ENCODE measurements around the gene SNRNP70. TPM values are rescaled to one million over a fixed set of nuclear protein-coding genes. Genes with fewer than 3 reads are reported as not detected.
"Not testable (repeated sequence)": the region's sequence is repeated elsewhere in the genome, so short reads cannot be mapped to it uniquely, and the experiment has no call there.

Gene SNRNP70
- total RNA-seq, 2 experiments from 2014 or later: 205 to 230 TPM

DNA sequence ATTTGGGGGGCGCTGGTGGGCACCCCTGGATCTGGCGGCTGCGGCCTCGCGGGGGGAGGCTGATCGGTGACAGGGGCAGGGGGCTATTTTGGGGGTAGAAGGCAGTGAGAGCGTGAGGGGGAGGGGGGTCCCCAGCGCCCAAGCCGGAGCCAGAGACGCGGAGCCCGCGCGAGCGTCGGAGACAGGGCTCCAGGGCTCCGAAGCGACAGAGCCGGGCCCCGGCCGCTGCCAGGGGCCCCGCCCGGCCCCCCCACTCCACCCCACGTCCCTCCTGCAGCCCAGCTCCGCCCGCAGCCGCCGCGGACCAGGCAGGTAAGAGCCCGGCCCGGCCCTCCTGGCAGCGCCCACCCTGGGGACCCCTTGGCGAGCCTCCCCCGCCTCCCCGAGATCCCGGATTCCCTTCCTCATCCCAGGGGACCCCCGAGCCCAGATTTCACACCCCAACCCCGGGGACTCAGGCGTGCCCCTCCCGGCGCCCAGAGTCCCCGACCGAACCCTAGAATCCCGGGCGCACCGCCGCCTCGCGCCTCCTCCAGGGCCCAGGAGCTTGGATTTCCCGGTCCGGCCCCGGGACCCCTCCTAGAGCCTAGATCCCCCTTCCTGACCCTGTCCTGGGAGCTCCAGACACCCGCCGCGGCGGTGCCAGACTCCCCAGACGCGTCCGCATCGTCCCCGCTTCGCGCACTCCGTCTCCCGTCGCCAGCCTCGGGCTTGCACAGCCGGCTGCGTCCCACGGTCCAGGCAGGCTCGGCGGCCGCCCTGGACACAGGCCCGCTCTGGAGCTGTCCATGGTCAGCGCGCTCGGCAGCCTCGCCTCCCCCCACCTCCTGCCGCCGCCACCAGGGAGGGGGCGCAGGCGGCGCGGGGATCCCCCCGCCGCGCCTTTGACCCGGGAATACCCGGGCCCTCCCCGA, 34.4 kb downstream of the SNRNP70 start, which contains the start of gene PPFIA3:
Gene PPFIA3, plus strand, starts transcription at position 134 of the 914 bp plus-strand sequence. CDS start 8,330 bp downstream, outside the sequence.
- Mint-ChIP-seq H3K4me1 (peaks cover 21% of the 10 kb centered on the region), H3K27me3 (peaks cover 16% of the 10 kb centered on the region), H3K36me3 (peaks cover 4% of the 10 kb centered on the region), H3K4me3 (peak within 1 kb of the TSS; percentile 91), H3K27ac (peak within 1 kb of the TSS; percentile 92), H3K9me3 (no peaks in the 10 kb centered on the region)
- no peak for DNase-seq

- DNase-seq: no peak
- peaks cover 4% of the 10 kb centered on the region for H3K36me3 Mint-ChIP-seq
Measured at GRCh38 chr19:49120325-49120683, 35.1 kb downstream of the SNRNP70 start.

GRCh38 chr19:49120868-49121267, 35.6 kb downstream of the SNRNP70 start:
- peaks cover 4% of the 10 kb centered on the region for H3K36me3 Mint-ChIP-seq
- no peaks in the 10 kb centered on the region for H3K9me3 Mint-ChIP-seq
- H3K27ac Mint-ChIP-seq: no peak overlapping the region
- H3K4me3 Mint-ChIP-seq: peak overlapping the region; percentile 46
- no peak for DNase-seq
- peaks cover 19% of the 10 kb centered on the region for H3K4me1 Mint-ChIP-seq
- H3K27me3 Mint-ChIP-seq: peaks cover 16% of the 10 kb centered on the region

More at GRCh38 chr19:49120325-49120683, 35.1 kb downstream of the SNRNP70 start:
- H3K4me3 Mint-ChIP-seq: peak overlapping the region; percentile 46
- H3K9me3 Mint-ChIP-seq: no peaks in the 10 kb centered on the region
- peaks cover 16% of the 10 kb centered on the region for H3K27me3 Mint-ChIP-seq
- H3K27ac Mint-ChIP-seq: no peak overlapping the region
- peaks cover 19% of the 10 kb centered on the region for H3K4me1 Mint-ChIP-seq

DNA sequence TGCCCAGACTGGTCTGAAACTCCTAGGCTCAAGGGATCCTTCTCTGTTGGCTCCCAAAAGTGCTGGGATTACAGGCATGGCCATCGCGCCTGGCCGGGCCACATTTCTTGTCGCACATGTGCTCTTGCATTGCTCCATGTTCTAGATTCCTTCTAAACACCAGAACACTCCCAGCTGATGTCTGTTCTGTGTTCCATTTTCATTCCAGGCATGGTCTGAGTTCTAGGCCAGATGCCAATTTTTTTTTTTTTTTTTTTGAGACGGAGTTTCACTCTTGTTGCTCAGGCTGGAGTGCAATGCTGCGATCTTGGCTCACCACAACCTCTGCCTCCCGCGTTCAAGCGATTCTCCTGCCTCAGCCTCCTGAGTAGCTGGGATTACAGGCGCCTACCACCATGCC, 36.6 kb downstream of the SNRNP70 start:
- DNase-seq, H3K9me3 Mint-ChIP-seq, H3K4me3 Mint-ChIP-seq, H3K36me3 Mint-ChIP-seq, H3K27ac Mint-ChIP-seq: not testable (repeated sequence)
- Mint-ChIP-seq H3K27me3 (peaks cover 16% of the 10 kb centered on the region), H3K4me1 (peaks cover 19% of the 10 kb centered on the region)

DNA sequence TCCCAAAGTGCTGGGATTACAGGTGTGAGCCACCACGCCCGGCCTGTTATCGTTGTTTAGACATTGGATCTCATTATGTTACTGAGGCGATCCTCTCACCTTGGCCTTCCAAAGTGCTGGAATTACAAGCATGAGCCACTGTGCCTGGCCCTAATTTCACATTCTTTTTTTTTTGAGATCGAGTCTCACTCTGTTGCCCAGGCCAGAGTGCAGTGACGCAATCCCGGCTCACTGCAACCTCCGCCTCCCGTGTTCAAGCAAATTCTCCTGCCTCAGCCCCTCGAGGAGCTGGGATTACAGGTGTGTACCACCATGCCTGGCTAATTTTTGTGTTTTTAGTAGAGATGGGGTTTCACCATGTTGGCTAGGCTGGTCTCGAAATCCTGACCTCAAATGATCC, 38.0 kb downstream of the SNRNP70 start:
- Mint-ChIP-seq H3K4me1 (peaks cover 13% of the 10 kb centered on the region), H3K27me3 (peaks cover 16% of the 10 kb centered on the region)
- not testable (repeated sequence) for DNase-seq, H3K27ac Mint-ChIP-seq, H3K4me3 Mint-ChIP-seq, H3K9me3 Mint-ChIP-seq, H3K36me3 Mint-ChIP-seq

- H3K27me3 Mint-ChIP-seq: peaks cover 12% of the 10 kb centered on the region
- no peak overlapping the region for H3K27ac Mint-ChIP-seq
- H3K36me3 Mint-ChIP-seq: no peaks in the 10 kb centered on the region
- H3K4me1 Mint-ChIP-seq: peaks cover 10% of the 10 kb centered on the region
- no peak for DNase-seq
- no peak overlapping the region for H3K4me3 Mint-ChIP-seq
- H3K9me3 Mint-ChIP-seq: no peaks in the 10 kb centered on the region
Measured at GRCh38 chr19:49125025-49125731, 39.9 kb downstream of the SNRNP70 start.

DNA sequence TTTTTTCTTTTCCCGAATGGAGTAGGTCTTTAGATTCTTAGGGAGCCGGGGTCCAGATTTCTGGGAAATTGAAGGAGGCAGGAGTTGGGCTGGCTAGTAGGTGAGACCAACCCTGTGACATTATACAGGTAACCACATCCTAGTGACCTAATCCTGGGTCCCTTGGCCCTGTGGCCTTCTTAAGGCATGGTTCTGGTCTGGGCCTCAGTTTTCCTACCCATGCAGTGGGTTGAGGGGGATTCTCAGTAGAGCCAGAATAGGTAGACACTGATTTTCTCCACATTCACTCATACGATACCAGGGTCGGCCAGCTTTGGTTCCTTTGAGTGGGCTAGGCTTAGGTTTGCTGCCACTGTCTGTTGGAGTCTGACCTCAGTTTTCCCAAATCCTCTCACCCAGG, 41.3 kb downstream of the SNRNP70 start:
- H3K27ac Mint-ChIP-seq: no peak overlapping the region
- H3K4me3 Mint-ChIP-seq: no peak overlapping the region
- no peaks in the 10 kb centered on the region for H3K9me3 Mint-ChIP-seq
- DNase-seq: no peak
- H3K36me3 Mint-ChIP-seq: no peaks in the 10 kb centered on the region
- H3K27me3 Mint-ChIP-seq: peaks cover 4% of the 10 kb centered on the region
- H3K4me1 Mint-ChIP-seq: peaks cover 2% of the 10 kb centered on the region

GRCh38 chr19:49127225-49127624, 42.0 kb downstream of the SNRNP70 start:
- not testable (repeated sequence) for H3K4me1 Mint-ChIP-seq, H3K4me3 Mint-ChIP-seq, H3K27ac Mint-ChIP-seq, H3K9me3 Mint-ChIP-seq, H3K27me3 Mint-ChIP-seq, H3K36me3 Mint-ChIP-seq, DNase-seq

GRCh38 chr19:49127674-49128544, 42.7 kb downstream of the SNRNP70 start:
- peak; percentile 94 for DNase-seq
- Mint-ChIP-seq H3K9me3 (no peaks in the 10 kb centered on the region), H3K4me3 (peak overlapping the region; percentile 85), H3K4me1 (peaks cover 2% of the 10 kb centered on the region), H3K36me3 (no peaks in the 10 kb centered on the region), H3K27ac (peak overlapping the region; percentile 87), H3K27me3 (peaks cover 4% of the 10 kb centered on the region)

DNA sequence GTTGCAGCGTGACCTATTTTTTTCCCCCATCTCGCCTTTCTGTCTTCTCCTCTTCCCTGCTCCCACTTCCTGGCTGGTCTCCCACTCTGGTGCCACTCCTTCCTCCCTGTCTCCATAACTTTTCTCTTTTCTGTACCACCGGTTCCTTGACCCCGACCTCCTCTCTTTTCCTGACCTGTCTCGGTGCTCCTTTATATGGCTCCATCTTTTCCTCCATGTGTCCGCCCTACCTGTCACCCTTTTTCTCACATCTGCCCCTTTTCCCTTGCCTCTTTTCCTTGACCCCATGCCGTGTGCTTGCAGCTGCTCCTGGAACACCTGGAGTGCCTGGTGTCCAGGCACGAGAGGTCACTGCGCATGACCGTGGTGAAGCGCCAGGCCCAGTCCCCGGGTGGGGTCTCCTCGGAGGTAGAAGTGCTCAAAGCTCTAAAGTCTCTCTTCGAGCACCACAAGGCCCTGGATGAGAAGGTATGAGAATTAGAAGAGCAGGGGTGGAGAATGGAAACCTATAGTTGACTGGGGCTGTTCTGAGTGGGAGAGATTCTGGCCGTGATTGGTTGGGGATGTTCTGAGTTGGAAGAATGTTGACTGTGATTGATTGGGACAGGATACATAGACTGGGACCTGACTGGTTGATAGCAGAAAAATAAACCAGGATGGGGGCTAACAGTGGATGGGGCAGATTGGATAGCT, 43.4 kb downstream of the SNRNP70 start:
- H3K27ac Mint-ChIP-seq: no peak overlapping the region
- peaks cover 6% of the 10 kb centered on the region for H3K27me3 Mint-ChIP-seq
- H3K9me3 Mint-ChIP-seq: no peaks in the 10 kb centered on the region
- peaks cover 6% of the 10 kb centered on the region for H3K4me1 Mint-ChIP-seq
- no peak for DNase-seq
- peak overlapping the region; percentile 85 for H3K4me3 Mint-ChIP-seq
- peaks cover 1% of the 10 kb centered on the region for H3K36me3 Mint-ChIP-seq

GRCh38 chr19:49129238-49129583, 44.0 kb downstream of the SNRNP70 start:
- no peak overlapping the region for H3K27ac Mint-ChIP-seq

DNA sequence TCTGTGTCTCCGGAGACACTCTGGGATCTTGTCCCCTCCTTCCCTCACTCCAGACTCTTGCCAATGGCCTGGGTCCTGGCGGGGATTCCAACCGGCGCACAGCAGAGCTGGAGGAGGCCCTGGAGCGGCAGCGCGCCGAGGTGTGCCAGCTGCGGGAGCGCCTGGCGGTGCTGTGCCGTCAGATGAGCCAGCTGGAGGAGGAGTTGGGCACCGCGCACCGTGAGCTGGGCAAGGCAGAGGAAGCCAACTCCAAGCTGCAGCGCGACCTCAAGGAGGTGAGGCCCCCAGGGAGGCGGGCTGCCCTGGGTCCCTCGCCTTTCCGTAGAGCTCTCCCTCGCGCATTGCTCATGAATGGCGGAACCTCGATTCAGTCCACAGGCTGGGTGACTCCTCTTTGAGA, 45.1 kb downstream of the SNRNP70 start:
- Mint-ChIP-seq H3K27ac (no peak overlapping the region), H3K4me1 (peaks cover 11% of the 10 kb centered on the region), H3K4me3 (no peak overlapping the region), H3K36me3 (peaks cover 5% of the 10 kb centered on the region), H3K9me3 (no peaks in the 10 kb centered on the region), H3K27me3 (peaks cover 19% of the 10 kb centered on the region)
- no peak for DNase-seq

More at GRCh38 chr19:49129238-49129583, 44.0 kb downstream of the SNRNP70 start:
- peaks cover 11% of the 10 kb centered on the region for H3K4me1 Mint-ChIP-seq
- no peak overlapping the region for H3K4me3 Mint-ChIP-seq
- H3K9me3 Mint-ChIP-seq: no peaks in the 10 kb centered on the region
- H3K36me3 Mint-ChIP-seq: peaks cover 3% of the 10 kb centered on the region
- DNase-seq: no peak
- H3K27me3 Mint-ChIP-seq: peaks cover 10% of the 10 kb centered on the region

- H3K36me3 Mint-ChIP-seq: peaks cover 5% of the 10 kb centered on the region
- peaks cover 19% of the 10 kb centered on the region for H3K27me3 Mint-ChIP-seq
- no peak for DNase-seq
- H3K27ac Mint-ChIP-seq: no peak overlapping the region
- H3K4me1 Mint-ChIP-seq: peaks cover 11% of the 10 kb centered on the region
- peak overlapping the region; percentile 67 for H3K4me3 Mint-ChIP-seq
- no peaks in the 10 kb centered on the region for H3K9me3 Mint-ChIP-seq
Measured at GRCh38 chr19:49132974-49133609, 47.8 kb downstream of the SNRNP70 start.
